NCI-H1417 (cell line): ENCODE data around the gene CKB.

Source experiments
- DNase-seq, 3 experiments: peaks; one replicate each; lab custom pipeline; 2025; lab: John Stamatoyannopoulos, UW

The CKB gene

DNA sequence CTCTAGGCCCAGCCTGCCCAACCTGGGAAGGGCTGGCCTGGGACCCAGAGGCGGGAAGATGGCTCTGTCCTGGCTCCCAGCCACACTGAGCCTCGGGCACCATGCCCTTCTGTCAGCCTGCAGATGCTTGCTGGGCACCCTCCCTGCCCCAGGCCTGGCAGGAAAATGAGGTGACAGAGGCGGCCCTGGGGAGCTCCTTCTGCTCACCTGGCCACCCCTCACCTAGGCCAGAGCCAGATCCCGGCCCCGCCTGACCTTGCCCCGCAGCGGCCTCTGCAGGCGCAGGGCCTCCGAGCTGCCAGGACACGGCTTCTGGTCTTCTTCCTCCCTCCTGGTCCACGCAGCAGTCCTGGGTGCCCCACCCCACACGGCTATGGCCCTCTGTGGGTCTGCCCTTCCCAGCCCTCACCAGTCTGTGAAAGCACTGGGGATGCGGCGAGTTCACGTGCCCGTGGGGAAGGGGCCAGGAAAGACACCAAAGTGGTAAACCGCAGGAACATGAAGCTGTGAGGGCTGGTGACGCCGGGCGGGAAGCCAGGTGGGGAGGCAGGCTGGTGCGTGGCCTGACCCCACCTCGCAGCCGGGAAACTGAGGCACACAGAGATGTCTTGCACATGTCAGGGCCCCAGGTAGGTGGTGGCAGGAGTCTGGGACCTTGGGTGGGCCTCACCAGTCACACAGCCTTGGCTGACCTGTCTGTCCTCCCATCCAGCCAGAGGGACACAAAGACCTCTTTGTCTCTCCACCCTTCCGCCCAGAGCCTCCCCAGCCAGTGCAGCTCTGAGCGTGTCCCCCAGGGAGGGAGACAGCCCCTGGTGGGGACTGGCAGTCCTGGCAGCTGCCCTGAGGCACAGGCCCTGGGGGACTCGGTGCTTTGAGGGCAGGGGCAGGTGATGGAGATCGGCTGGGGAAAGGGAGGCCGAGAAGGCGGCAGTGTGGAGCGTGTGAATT lies 27.0 kb upstream of the CKB start:
- DNase-seq: peak in 1 of 3 experiments; percentile 31

DNA sequence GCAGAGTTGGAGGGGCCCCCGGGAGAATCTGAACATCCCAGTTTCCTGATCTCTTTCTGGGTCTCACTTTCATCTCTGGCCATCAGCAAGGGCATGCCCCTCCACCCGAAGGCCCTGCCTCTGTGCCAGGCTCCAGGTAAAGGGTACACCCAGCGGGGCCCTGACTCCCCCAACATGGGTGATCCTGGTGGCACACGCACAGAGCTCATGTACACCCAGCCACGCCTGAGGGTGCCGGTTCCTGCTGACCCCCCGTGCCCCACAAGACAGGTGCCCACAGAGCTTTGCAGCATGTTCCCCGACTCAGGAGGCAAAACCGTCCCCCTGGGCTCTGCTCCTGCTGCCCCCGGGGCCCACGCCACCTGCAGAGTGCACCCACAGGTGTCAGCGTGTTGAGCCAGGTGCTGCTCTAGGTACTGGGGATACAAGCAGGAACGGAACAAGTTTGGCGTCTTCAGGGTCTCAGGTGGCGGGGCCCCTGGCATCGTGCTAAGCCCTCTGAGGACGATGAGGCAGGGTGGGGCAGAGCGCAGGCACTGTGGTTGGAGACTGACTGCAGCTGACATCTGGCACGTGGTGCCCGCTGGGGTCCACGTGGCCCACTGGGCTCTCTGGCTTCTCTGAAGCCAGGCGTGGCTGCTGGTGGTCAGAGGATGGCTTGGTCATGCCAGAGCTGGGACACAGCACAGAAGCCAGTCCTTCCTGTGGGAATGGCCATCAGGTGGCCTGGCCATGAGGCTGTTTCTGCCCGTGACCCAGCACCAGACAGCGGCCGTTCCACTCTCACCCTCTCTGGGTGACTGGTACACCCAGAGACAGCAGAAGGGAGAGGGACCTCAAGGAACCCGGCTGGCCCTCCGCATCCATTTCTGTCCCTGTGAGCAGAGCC lies 26.1 kb upstream of the CKB start:
- DNase-seq: no peak

DNA sequence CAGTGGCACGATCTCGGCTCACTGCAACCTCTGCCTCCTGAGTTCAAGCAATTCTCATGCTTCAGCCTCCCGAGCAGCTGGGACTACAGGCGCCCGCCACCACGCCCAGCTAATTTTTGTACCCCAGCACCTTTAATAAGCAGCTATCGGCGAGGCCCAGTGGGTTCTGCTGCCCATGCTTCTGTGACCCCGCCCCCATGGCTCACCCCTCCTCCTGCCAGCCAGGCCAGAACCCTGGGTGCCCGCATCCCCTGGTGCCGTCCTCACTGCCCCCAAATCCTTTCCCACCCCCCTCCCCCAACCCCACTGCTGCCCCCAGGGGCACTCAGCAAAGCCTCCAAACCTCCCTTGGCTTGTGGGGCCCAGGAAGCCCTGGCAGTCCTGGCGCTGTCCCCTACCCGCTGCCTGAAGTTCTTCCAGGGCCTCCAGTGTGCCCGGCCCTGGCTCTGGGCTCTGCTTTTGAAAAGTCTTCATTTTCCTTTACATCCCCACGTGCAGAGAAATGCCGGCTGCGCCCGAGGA lies 25.4 kb upstream of the CKB start:
- no peak for DNase-seq

DNA sequence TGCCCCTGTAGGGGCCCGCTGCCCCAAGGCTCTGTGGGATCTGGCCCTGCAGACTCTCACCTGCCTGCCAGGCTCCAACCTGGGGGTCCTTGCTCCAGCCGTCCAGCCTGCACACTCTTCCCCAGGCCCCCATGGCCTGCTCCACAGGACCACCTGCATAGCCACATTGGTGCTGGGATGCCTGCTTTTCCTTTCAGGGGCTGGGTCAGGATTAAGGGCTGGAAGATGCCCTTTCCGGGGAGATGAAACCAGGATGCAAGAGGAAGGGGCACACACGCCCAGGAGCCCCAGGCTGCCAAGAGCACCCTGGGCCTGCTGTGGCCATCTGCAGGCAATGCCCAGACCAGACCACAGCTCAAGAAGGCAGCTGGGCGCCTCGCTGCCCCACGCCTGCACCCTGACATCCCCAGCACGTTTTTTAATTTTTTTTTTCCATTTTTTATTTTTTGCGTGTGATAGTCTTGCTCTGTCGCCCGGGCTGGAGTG lies 24.9 kb upstream of the CKB start:
- DNase-seq: no peak

DNA sequence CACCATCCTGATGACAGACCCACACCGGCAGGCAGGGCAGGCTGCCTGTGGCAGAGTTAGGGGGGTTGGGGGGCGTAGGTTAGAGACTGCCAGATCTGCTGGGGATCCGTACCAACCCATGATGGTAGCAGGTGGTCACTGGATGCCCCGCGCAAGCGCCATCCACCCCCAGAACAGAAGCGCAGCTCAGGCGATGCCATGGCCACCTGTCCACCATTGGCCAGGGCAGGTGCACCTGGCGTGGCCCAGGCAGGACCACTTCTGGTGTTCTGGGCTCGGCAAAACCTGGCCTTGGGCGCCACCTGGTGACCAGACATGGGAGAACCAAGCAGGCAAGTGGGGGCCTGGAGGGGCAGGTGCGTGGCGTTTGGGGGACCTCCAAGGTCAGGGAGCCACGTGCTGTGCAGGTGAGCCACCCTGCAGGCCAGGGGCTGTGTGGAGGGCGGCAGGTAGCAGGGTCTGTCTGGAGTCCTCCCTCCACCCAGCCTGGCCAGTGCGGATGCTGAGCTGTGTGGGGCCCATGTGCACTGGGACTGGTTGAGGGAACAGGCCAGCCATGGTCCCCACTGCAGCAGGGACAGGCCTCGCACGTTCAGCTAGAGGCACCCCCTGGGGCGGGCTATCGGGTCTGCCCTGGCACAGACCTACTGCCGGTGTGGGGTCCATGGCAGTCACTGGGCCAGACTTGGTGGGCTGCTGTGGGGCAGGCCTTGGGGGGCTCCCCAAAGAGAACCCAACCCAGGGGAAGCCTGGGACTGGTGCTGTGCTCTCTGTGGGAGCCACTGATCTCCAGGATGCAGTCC lies 24.2 kb upstream of the CKB start:
- DNase-seq: peak; percentile 70 to 92 (median 82)

DNA sequence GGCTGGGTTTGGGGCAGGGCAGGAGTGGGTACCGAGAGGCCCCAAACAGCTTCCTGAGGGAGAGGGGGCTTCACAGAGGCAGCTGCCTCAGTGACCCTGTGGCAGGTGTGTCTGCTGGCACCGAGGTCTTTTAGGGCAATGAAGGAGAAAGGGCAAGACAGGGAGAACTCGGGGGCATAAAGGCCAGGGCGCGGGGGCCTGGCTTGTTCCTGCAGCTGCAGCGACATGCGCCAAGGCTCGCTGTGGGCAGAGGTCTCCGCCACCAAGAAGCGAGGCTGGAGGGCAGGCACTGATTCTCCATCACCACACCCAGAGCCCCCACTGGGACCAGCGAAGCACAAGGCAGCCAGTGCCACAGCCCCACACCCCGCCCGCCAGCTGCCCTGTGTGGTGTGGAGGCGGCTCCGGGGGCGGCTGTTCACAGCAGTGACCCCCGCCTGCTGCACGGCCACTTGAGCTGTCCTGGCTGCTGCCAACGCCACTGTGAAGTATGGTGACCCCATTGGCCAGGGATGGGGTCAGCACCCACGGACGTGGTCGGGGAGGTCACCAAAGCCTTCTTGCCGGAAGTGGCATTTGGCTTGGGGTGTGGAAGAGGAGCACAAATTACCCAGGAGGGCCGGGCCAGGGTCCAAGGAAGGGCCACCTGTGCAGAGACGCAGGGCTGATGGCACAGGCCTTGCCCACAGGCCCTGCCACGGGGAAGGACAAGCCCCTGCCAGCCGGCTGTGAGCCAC lies 23.5 kb upstream of the CKB start:
- peak in 2 of 3 experiments; percentile 47 to 48 for DNase-seq

DNA sequence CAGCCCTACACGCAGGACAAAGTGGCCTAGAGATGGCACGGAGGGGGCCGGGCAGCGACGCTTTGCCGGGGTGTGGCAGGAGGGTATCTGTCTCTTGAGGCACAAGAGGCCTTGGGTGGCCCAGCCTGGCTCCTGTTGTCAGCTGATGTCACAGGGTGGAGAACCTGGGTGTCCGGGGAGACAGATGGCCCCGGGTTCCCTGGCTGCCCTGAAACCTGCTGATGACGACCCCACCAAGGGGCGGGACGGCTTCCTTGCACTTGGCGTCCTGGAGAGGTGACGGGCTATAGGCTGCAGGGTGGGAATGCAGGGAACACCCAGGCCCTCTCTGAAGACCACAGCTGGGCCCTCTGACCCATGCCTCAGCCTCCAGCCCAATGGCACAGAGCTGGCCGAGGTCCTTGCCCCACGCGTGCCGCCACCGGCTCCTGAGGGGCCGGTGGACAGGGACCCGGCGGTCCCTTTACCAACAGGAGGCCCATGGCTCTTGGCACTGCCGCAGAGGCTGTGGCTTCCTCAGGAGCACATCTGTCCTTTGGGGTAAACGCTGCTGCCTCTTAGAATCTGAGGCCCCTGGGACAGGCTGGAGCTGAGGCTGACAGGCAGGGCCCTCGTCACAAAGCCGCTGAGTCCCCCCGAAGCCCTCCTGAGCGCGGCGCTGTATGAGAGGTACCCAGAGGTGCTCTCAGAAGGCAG lies 22.7 kb upstream of the CKB start:
- DNase-seq: no peak

DNA sequence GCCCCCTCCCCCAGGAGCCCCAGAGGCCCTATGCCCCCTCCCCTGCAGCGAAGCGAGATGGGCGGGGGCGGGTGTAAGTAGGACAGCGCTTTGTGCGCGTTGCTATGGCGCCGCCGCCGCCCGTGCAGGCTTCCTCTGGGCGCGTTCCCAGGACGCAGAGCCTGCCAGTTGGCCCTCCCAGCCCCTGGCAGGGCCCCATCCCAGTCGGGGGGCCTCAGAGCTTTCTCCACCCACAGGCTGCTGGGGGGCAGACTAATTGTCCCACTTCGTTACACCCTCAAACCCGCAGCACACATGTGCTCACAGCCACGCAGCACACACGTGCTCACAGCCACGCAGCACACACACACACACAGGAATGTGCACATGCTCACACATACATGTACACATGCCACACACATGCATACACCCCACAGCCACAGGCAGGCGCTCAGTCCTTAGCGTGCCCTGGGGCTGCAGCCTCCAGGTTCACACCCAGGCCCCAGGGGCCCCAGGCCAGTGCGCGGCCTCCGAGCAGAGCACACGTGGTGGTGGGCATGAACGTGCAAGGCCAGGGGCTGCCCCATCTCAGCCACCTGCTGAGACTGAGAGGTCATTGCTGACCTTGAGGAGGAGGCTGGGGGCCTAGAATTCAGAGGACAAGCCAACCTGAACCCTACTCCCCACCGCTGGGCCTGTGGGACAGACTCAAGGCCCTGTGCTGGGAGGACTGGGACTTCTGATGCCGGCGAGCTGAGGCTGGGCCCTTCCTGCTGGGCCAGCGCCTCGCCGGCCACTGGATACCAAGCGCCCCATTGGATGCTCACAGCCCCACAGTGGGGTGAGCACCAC lies 22.0 kb upstream of the CKB start:
- DNase-seq: peak; percentile 16 to 82 (median 79)

DNA sequence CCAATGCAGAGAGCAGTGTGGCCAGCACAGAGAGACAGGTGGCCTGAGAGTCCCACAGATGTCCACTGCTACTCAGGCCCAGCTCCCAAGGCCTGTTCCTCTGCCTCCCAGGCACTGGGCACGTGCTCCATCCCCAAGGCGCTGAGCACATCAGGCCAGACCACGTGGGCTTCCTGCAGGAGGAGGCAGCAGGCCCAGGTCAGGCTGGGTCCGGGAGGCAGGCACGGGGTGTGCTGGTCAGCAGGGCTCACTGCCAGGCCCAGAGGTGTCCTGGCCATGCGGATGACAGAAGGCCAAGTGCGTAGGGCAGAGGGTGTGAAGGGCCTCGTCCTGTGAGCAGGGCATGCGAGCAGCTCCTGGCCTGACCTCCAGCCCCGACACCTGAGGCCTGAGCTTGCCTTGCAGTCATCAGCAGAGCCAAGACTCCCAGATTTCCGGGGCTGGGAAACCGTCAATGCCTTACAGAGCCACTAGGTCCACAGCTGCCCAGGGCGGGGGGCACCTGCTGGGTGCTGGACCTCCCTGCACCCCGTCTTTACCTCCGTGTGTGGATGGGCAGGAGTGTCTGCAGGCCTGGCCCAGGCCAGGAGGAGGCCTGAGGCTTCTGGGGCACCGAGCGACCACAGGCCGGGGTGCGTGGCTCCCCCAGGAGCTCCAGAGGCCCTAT lies 21.2 kb upstream of the CKB start:
- peak in 2 of 3 experiments; percentile 61 to 79 for DNase-seq

DNA sequence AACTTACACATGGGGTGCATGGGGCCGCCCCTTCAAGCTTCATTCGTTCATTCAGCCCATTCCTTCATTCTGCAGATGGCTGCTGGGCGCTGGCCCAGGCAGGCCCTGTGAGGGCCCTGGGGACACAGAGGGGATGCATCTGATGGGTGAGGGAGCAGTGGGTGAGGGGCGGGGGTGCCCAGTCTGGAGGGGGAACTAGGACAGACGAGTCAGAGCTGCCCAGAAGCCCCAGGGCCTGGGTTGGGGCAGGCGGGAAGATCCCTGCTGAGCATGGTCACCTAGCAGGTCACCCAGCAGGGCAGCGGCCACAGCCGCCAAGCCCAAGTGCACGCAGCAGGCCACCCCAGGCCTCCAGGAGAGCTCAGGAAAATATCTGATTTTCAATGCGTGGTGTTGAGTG lies 20.5 kb upstream of the CKB start:
- DNase-seq: peak in 2 of 3 experiments; percentile 83 to 89

DNA sequence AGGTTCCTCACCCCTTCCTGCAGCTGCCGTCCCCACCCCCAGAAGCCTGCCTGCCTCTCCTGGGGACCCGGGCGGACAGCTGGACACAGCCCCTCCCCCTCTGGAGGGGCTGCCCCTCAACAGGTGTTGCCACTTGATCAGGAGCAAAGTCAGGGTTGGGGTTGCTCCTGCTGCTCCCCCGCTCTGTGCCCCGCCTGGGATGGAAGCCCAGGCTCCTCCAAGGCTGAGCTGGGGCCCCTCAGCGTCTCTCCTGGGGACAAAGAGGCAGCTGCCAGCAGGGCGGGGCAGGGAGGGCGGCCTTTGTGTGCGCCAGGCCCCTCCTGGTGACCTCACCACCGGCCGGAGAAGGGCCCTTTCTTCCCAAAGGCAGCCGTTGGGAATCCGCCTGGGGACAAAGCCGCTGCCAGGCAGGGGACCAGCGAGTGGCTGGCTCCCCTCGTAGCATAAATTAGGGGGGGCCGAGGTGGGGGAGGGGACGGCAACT lies 20.0 kb upstream of the CKB start:
- peak; percentile 57 to 96 (median 91) for DNase-seq

DNA sequence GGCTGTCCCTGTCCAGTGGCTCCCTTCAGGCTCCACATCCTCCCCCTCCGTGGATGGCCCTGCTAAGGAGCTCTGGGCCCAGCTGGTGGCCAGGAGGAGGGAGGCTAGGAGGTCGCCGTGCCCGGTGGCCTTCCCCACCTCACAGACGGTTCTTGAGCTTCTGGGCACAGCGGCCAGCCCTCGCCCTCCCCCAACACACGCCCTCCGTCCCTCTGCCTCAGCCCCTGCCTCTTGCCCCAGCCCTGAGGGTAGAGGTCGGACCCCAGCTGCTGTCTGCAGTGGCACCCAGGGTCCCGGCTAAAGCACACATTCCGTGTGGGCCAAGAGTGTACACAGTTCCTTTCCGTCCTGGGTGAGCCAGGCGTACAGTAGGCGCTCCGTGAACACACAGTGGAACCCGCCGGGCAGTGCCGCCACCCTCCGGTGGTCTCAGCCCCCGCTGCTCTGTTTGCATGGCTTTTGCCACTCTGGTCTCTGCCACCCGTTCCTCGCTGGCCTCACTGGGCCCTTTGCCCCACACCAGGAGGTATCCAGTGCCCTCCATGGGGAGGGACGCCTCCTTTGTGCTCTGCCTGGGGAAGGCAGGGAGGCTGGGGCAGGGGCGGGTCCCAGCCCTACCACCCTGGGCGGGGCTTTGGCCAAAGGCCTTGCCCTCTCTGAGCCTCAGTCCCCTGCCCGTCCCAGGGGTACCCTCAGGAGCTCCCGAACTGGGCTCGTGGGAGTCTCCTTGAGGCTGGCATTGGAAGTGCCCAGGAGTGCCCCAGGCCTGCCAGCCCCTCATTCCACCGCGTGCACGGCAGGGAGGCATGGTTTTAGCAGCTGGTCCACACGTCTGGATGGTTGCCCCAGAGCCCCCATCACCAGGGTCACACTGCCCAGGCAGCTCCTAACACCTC lies 19.3 kb upstream of the CKB start:
- peak in 2 of 3 experiments; percentile 49 to 63 for DNase-seq

DNA sequence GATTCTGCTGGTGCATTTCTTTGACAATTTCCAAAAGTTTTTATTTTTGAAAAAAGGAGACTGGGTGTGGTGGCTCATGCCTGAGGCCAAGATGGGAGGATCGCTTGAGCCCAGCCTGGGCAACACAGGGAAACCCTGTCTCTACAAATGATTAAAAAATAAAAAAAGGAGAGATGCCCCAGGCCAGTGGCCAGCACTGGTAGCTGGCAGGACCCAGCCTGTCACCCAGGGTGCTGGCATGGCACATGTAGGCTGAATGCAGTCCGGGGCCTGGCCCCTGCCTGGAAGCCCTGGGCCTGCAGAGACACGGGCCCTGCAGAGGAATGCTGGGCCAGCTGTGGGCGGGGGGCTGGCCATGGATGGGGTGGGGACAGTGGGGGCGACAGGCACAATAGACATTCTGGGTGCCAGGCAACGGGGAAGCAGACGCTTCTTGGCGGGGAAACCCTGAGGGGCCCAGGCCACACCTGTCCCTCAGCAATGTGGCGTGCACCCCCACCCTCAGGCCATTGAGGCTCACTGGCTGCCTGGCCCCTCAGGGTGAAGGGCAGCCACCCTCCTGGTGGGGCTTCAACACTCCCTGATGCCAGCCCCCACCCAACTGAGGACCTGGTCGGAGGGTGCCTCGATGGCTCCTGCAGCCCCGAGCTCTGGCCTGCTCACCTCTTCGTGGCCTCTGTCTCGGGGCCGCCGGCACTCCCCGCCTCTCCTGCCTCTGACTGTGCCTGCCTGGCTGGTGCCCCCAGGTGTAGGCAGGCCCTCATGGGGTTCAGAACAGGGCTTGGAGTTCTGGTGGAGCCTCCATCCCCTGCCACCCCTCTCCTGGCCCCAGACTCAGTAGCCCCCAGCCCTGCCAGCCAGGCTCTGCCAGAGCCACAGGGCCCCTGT lies 18.4 kb upstream of the CKB start:
- peak in 2 of 3 experiments; percentile 35 to 42 for DNase-seq

DNA sequence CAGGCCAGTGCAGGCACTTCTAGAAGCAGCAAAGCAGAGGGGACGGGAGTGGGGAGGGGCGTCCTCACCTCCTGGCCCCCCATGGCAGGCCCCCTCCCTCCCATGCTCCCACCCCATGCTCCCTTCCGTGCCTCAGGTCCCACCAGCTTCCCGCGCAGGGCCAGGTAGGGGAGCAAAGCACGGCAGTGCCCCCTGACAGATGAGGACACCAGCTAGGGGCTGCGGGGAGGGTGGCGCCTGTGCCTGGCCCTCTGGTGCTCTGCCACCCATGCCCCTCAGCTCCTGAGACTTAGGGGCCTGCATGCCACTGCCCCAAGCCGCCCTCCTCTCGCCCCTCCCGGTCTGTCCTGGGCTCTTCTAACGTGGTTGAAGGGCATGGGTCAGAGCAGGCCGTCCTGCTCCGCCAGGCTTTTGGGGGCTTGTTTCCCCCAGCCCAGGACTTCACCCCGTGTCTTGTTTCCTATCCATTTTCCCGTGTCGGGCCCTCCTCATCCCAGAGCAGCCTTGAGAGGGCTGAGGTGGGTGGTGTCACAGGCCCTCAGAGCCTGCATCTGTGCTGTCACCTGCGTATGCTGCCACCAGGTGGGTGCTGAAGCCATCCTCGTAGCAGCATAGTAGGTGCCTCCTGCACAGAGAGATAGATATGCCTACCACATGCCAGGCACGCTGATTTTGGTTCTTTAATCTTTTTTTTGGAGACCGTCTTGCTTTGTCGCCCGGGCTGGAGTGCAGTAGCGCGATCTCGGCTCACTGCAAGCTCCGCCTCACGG lies 16.6 kb upstream of the CKB start:
- no peak for DNase-seq

DNA sequence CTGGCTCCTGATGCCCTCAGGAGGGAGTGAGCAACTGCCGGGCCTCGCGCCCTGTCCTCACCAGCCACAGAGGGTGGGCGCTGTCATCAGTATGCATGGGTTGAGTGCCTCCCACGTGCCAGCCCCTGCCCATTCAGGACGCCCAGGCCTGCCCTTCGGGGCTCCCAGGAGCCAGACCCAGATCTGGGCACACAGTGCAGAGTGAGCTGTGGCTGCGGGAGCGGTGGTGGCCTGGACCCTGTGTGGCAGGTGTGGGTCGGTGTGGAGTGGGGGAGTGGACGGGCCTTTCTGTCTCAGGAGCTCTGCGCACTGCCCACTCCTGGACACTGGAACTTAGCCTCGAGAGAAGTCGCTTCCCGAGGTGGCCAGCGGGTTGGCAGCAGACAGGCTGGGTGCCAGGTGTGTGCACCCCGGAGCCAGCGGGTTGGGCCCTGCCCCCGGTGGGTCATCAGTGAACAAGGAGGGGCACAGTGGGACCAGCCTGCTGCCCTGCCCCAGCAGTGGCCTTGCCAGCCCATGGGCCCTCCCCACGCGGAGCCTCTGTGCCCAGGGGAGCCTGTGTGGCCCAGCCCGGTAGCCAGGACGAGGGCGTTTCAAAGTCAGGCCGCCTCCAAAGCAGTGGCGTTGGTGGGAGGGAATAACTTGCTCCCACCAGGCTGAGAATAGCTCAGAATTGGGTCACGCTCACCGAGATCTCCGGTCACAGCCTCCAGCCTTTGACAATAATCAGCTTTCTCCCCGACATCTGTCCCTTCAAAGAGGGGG lies 15.8 kb upstream of the CKB start:
- no peak for DNase-seq
